Neural crest cell (in vitro differentiated cells): ENCODE results near the gene TMEM233. TPM values are rescaled to one million over a fixed set of nuclear protein-coding genes. Genes with fewer than 3 reads are reported as not detected.
"Not testable (repeated sequence)": the region's sequence is repeated elsewhere in the genome, so short reads cannot be mapped to it uniquely, and the experiment has no call there.

ENCODE experiments used
- DNase-seq: peaks from one replicate; pipeline ENCODE4 v3.0.0; 2021; ENCODE audit warnings: low read depth, mixed read lengths, low spot score
- H3K27ac Mint-ChIP-seq: one replicate; pipeline ENCODE4 v1.8.0; 2021; ENCODE audit warnings: mild to moderate bottlenecking, mixed read lengths; ENCODE audit not compliant: unreplicated experiment
- H3K27me3 Mint-ChIP-seq: 2 replicates; pipeline ENCODE4 v1.8.0; 2021; ENCODE audit warnings: low read depth, mild to moderate bottlenecking, mixed read lengths
- H3K36me3 Mint-ChIP-seq: 2 replicates; pipeline ENCODE4 v1.8.0; 2021; ENCODE audit warnings: low read depth, mild to moderate bottlenecking, mixed read lengths
- H3K4me1 Mint-ChIP-seq: 2 replicates; pipeline ENCODE4 v1.8.0; 2021; ENCODE audit warnings: mixed read lengths
- H3K4me3 Mint-ChIP-seq: one replicate; pipeline ENCODE4 v1.8.0; 2021; ENCODE audit warnings: mild to moderate bottlenecking, mixed read lengths
- H3K9me3 Mint-ChIP-seq: 2 replicates; pipeline ENCODE4 v1.8.0; 2021; ENCODE audit warnings: mixed read lengths
- CTCF ChIP-seq: fragments of 200-600 bp; sonication (generic); conservative IDR thresholded peaks from 2 replicates; pipeline ENCODE4 v1.5.0; 2021; ENCODE audit warnings: antibody characterized with exemption, mild to moderate bottlenecking
- total RNA-seq: library from RNA; stranded (reverse); gene quantifications from 2 replicates; pipeline ENCODE4 v1.2.1, GENCODE V29; 2021

The TMEM233 gene
- total RNA-seq, 1 donor from 2014 or later, result not detected

DNA sequence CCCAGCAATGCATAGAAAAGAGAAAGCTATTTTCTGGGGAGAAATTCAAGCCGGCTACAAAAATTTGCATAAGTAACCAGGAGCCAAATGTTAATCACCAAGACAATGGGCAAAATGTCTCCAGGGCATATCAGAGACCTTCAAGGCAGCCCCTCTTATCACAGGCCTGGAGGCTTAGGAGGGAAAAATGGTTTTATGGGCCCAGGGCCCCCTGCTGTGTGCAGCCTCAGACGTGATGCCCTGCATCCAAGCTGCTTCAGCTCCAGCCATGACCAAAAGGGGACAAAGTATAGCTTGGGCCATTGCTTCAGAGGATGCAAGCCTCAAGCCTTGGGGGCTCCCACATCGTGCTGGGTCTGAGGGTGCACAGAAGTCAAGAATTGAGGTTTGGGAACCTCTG is 15.8 kb downstream of the TMEM233 start:
- Mint-ChIP-seq H3K36me3 (peaks cover 2% of the 10 kb centered on the region), H3K27me3 (peaks cover 66% of the 10 kb centered on the region), H3K27ac (no peak overlapping the region), H3K9me3 (peaks cover 9% of the 10 kb centered on the region), H3K4me3 (no peak overlapping the region), H3K4me1 (no peaks in the 10 kb centered on the region)
- no peak for TF ChIP-seq CTCF
- DNase-seq, result no peak

DNA sequence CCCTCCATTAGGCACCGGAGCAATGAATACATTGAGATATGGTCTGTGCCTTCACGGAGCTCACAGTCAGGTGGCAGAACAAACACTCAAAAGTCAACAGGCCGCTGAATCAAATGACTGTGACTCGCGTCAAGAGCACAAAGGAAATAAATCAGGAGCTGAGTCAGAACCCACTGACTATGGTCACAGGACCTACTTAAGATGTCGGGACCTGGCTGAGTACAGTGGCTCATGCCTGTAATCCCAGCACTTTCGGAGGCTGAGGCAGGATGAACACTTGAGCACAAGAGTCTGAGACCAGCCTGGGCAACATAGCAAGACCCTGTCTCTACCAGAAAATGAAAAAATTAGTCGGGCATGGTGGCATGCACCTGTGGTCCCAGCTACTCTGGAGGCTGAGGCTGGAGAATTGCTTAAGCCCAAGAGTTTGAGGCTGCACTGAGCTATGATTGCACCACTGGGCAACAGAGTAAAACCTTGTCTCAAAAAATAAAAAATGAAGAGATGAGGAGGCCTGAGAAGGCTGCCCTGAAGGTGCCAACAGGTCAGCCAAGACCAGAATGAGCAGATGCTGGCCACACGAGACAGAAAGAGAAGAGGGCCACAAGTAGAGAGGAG is 19.9 kb downstream of the TMEM233 start:
- TF ChIP-seq CTCF, result no peak
- peaks cover 45% of the 10 kb centered on the region for H3K27me3 Mint-ChIP-seq
- H3K9me3 Mint-ChIP-seq, result peaks cover 16% of the 10 kb centered on the region
- no peak overlapping the region for H3K27ac Mint-ChIP-seq
- no peak overlapping the region for H3K4me3 Mint-ChIP-seq
- no peak for DNase-seq
- peaks cover 2% of the 10 kb centered on the region for H3K36me3 Mint-ChIP-seq
- H3K4me1 Mint-ChIP-seq, result no peaks in the 10 kb centered on the region

DNA sequence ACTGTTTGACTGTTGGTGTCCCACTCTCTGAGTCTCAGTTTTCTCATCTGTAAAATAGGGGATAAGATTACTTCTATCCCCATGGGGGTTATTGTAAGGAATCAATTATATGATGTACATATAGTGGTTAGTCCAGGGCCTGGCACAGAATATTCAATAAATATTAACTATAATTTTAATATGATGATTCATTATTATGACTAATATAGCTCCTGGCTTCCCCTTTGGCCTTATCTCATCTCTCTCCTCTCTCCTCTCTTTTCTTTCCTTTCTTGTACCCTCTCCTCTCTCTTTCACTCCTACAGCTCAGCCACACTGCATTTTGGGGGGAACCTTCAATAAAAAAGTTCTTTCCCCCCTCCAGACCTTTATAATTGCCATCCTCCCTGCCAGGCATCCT is 21.1 kb downstream of the TMEM233 start:
- Mint-ChIP-seq H3K4me3 (no peak overlapping the region), H3K36me3 (peaks cover 2% of the 10 kb centered on the region), H3K4me1 (no peaks in the 10 kb centered on the region), H3K27me3 (peaks cover 47% of the 10 kb centered on the region), H3K27ac (no peak overlapping the region), H3K9me3 (peaks cover 16% of the 10 kb centered on the region)
- no peak for TF ChIP-seq CTCF
- no peak for DNase-seq

DNA sequence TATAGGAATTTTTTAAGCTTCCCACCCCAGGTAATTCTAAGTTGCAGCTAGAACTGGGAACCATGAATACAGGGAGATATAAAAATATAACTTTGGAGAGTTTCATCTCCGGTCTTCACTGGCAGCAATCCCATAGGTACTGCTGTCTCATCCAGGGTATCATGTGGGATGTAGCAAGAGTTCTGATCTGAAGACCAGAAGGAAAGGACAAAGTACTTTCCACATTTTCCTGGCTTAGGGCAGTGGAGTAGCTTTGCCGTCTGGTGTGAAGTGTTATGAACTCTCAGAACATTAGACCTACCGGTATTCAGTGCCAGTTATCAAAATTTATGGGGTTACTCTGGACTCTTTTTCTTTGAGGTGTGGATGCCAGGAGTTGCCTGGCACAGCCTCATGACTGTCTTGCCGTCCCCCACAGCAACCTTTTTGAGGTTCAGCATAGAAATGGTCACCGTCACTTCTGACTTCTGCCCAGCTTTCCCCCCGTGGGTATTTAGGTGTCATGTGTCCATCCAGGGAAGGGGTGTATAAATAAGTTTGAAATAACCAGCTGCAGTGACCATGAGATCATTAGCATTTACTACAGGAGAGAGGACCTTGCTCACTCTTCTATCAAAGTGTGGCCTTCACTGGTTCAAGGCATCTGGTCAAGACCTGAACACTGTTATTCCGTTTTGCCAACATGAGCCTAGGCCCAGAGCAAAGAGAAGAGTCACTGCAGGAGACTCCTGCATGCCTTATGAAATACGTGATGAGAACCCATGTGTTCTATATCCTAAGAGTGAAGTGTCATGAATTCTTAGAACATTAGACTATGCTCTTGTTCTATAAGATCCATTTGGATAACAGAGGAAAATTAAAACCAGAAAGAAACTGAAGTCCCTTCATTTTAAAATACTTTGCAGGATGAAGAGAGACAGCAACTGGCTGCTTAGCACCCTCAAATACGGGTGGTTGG is 22.2 kb downstream of the TMEM233 start:
- Mint-ChIP-seq H3K27me3 (peaks cover 47% of the 10 kb centered on the region), H3K27ac (no peak overlapping the region), H3K4me3 (no peak overlapping the region), H3K9me3 (peaks cover 13% of the 10 kb centered on the region), H3K36me3 (no peaks in the 10 kb centered on the region), H3K4me1 (no peaks in the 10 kb centered on the region)
- no peak for DNase-seq
- TF ChIP-seq CTCF, result no peak

DNA sequence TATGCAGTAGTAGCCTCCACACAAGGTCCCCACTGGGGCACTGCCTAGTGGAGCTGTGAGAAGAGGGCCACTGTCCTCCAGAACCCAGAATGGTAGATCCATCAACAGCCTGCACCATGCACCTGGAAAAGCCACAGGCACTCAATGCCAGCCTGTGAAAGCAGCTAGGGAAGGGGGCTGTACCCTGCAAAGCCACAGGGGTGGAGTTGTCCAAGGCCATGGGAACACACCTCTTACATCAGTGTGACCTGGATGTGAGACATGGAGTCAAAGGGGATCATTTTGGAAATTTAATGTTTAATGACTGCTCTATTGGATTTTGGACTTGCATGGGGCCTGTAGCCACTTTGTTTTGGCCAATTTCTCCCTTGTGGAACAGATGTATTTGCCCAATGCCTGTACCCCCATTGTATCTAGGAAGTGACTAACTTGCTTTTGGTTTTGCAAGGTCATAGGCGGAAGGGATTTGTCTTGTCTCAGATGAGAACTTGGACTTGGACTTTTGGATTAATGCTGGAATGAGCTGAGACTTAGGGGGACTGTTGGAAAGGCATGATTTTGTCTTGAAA is 24.8 kb downstream of the TMEM233 start:
- not testable (repeated sequence) for H3K36me3 Mint-ChIP-seq, DNase-seq, H3K4me3 Mint-ChIP-seq, H3K4me1 Mint-ChIP-seq, H3K27ac Mint-ChIP-seq
- H3K27me3 Mint-ChIP-seq, result peaks cover 71% of the 10 kb centered on the region
- H3K9me3 Mint-ChIP-seq, result peaks cover 13% of the 10 kb centered on the region
